Measurements from ENCODE around the gene VAV2.

DNA sequence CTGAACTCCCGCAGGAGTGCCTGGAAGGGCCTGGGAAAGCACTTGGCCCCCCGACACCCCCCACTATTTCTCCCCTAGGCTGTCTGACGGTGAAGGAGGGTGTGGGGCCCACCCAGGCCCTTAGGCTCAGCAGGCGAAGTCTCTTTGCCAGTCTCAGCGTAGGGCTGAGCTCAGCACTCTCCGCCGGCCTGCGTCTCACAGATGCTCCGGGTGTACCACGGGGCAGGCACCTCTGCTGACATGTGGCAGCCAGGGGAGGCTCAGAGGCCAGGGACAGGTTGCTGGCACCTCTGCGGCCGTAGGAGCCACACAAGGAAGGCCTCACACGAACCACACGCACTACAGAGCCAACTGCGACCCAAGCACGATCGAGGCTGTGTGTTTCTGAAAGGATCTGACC, 114.2 kb downstream of the VAV2 start:
- TF ChIP-seq, protein P1, sequence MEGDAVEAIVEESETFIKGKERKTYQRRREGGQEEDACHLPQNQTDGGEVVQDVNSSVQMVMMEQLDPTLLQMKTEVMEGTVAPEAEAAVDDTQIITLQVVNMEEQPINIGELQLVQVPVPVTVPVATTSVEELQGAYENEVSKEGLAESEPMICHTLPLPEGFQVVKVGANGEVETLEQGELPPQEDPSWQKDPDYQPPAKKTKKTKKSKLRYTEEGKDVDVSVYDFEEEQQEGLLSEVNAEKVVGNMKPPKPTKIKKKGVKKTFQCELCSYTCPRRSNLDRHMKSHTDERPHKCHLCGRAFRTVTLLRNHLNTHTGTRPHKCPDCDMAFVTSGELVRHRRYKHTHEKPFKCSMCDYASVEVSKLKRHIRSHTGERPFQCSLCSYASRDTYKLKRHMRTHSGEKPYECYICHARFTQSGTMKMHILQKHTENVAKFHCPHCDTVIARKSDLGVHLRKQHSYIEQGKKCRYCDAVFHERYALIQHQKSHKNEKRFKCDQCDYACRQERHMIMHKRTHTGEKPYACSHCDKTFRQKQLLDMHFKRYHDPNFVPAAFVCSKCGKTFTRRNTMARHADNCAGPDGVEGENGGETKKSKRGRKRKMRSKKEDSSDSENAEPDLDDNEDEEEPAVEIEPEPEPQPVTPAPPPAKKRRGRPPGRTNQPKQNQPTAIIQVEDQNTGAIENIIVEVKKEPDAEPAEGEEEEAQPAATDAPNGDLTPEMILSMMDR (IDR thresholded peaks at IDR 0.05; ENCODE audit: insufficient read depth, low read length, poor library complexity, severe bottlenecking) = no peak
- no peak for TF ChIP-seq EZH2phosphoT487 (conservative IDR thresholded peaks at IDR 0.05; ENCODE audit: low read length)
